COLO668 (cell line): Measurements from ENCODE around the gene ELMOD2.
A peak's percentile ranks its signal among the peaks of the same experiment; 100 is the strongest.
"Not testable (repeated sequence)": the region's sequence is repeated elsewhere in the genome, so short reads cannot be mapped to it uniquely, and the experiment has no call there.

ENCODE experiments used
- DNase-seq: peaks from one replicate; lab custom pipeline; 2025; ENCODE audit not compliant: unreplicated experiment; lab: John Stamatoyannopoulos, UW

The ELMOD2 gene, protein sequence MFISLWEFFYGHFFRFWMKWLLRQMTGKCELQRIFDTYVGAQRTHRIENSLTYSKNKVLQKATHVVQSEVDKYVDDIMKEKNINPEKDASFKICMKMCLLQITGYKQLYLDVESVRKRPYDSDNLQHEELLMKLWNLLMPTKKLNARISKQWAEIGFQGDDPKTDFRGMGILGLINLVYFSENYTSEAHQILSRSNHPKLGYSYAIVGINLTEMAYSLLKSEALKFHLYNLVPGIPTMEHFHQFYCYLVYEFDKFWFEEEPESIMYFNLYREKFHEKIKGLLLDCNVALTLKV

DNA sequence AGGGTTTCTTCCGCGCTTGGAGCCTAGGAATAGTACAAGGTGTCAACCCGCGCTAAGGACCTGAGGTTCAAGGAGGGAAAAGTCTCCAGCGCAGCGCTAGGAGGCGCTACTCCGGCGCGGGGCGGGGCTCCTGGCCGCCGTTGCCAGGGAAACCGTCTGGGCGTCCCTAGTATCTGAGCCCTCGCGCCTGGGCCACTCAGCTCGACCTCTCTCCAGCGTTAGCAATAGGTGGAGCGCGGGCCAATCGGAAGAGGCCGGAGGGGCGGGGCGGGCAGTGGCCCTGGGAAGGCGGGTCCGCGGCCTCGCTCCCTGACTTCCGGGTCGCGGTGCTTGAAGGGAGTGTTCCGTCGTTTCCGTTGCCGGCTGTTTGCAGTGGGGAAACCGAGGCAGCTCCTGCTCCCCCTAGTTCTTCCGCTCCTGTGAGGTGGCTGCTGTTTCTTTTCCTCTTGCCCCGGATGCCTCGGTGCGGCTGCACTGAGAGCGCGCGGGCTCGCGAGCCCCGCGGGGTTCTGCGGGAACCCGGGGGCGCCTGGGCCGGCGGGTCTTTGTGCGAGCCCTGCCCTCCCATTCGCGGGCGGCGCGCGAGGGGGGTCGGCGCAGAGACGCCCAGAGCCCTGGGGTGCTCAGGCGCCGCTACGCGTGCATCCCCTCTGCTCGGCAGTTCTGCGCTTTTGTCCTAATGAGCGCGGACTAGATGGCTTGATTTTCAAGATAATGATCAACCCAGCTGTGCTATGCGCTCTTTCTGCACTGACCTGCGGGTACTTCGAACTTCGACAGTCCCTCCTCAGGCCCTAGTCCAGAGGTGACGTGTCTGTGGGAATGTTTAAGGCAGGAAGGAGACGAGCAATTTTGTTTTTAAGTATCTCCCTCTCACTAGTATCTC, at the start of gene ELMOD2:
Gene ELMOD2, plus strand, starts transcription at position 312 of the 886 bp plus-strand sequence. CDS start 1,261 bp downstream, outside the sequence.
- peak; percentile 98 for DNase-seq

DNA sequence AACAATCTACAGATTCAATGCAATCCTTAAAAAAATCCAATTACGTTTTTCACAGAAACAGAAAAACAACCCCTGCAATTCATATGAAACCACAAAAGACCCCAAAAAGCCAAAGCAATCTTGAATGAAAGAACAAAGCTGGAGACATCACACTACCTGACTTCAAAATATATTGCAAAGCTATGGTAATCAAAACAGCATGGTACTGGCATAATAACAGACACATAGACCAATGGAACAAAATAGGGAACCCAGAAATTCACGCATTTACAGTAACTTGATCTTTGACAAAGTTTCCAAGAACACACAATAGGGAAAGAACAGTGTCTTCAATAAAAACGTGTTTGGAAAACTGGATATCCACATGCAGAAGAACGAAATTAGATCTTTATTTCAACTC, 40.5 kb upstream of the ELMOD2 start:
- DNase-seq, result no peak

DNA sequence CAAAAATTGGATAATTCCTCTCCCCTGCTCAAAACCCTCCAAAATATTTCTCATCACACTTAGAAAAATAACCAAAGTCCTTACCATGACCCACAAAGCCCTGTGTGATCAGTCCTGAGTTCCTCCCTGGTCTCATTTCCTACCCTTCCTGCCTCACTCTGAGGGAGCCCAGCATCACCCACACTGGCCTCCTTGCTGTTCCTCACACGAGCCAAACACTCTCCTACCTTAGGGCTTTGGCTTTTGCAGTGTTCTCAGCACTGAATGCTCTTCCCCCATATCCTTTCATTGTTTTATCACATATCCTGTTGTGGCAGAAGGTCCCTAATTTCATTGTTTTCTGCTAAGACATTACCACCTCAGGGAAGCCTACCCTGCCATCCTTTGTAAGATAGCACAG, 38.0 kb upstream of the ELMOD2 start:
- DNase-seq, result no peak

DNA sequence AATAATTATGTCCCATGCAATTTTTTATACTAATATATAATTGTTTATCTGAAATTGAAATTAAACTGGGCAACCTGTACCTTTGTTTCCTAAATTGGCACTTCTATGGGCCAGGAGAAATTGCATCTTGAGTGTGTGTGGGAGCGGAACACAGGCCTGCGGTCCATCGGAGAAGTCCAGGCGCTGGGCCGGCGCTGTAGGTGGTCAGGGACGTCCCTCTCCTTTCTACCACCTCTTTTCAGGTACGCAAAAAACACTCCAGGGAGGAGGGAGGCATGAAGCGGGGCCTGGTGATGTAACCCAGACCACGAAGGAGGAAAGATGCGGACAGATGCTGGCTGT, 26.6 kb upstream of the ELMOD2 start:
- no peak for DNase-seq

DNA sequence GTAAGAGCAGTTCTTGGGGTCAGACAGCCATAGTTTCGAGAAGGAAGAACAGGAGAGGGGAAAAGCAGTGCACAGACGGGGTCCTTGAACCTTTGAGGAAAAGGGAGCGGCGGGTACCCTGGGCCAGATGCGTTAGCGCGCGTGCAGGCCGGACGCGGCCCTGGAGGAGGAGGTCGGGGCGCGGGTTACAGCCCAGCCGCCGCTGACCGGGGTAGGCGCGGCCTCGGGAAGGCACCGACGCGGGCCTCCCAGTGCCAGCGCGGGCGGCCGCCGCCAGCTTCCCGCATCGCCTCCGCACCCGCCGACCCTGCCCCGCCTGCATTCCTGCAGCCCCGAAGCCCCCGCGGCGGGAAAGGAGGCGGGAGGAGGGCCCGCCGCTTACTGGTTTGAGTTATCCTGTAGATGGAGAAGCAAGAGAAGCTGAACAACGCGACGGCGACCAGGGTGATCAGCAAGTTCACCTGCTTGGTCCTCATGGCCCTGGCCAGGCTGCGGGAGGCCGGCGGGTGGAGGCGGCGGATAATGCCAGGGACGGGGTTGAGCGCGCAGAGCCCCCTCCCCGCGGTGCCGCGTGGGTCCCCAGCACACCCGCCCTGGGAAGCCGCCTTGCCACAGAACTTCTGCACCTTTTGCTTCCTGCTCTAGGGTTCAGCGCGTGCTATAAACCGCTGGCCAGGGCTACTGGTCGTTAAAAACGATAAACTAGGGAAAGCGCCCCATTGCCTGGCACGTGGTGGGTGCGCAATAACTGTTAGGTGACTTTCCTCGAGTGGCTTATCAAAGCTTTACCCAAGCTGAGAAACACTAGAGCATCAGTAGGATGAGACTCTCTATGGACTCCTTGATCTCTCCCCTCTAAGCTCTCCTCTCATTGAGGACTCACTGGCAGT, 26.0 kb upstream of the ELMOD2 start, which contains the start of gene MGAT4D:
Gene MGAT4D, minus strand, starts transcription at position 547 of the 890 bp plus-strand sequence. Its CDS starts 71 bp downstream, at position 476.
- DNase-seq, result no peak

DNA sequence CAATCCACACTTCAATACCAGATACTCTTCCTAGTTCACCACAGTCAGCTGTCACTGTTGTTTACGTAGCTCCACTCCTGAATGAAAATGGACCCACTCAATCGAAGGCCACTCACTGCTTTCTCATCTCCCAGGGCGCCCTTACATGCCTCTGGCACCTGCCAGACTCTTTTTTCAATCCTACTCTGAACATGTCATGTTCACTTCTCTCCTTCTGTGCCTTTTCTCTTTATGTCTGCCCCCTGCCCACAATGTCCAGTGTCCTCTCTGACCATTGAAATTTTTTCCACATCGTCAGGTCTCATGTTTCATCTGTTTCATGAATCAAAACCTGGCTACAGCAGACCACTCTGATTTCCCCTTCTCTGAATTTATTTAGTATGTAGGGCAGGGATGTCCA, 24.6 kb upstream of the ELMOD2 start:
- DNase-seq, result no peak

DNA sequence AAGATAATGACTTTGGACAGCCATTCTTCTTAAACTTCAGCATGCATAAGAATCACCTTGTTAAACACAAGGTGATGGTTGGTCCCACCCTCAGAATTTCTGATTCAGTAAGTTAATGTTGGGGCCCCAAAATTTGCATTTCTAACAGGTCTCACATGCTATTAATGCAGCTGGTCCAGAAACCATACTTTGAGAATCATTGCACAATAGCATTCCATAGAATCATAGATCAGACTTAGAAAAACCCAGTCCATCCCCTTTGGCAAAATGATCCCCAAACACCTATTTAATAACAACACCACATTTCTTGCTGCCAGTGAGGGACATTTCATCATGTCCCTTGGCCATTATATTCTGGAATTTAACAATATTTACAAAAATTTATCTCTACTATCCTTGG, 19.7 kb upstream of the ELMOD2 start:
- no peak for DNase-seq

DNA sequence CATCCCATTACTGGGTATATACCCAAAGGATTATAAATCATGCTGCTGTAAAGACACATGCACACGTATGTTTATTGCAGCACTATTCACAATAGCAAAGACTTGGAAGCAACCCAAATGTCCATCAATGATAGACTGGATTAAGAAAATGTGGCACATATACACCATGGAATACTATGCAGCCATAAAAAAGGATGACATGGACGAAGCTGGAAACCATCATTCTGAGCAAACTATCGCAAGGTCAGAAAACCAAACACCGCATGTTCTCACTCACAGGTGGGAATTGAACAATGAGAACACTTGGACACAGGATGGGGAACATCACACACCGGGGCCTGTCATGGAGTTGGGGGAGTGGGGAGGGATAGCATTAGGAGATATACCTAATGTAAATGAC, 10.2 kb upstream of the ELMOD2 start:
- not testable (repeated sequence) for DNase-seq

DNA sequence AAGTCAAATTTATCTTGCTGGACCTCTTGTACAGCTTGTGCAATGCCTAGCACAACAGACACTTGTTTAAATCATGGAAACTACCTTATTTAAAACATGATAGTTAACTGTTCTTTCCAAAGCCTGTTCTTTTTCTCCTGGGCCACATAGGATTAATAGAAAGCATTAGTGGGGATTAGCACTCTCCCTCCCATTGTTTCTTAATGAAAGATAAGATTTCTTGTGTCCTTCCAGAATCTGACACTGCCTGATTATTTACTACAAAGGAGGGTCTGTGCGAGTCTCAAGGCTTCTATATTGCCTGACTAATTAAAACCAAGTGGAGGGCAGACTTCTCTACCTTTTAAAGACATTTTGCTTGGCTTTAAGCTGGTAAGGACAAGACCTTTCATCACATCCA, 8.5 kb upstream of the ELMOD2 start:
- DNase-seq, result no peak

DNA sequence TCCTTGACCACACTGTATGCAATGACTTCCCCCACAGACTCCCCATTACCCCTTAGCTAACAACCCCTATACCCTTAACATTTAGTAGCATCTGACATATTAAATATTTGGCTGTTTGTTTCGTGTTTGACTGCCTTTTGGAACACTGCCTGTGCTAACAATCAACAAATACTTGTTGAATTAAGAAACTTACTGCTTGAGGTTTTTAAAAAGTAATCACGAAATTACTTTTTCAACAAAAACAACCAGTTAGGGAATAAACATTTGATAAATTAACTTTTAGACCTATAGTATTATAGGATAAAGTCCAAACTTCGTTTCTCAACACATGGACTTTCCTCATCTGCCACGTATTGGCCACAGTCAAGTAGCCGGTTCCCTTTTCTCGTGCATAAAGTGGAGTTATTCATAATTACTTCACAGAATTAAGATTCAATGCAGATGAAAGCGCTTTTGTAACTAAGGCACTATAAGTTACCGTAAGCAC, 555 bp upstream of the ELMOD2 start:
- no peak for DNase-seq

DNA sequence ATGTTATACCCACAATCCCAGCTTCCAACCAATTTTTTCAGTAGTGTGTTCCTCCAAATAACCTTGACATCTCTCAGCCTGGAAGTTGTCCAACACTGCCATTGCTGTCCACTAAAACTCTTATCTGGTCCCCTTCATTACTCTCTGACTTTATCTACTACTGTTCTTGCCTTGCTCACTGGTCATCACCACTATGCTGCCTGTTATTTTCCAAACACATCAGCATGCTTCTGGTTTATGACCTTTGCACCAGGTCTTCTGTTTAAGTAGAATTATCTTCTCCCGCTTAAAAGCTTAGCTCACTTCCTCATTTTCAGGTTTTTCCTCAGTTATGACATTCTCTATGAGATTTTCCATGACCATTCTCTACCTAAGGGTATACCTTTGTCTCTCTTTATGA, 5.5 kb downstream of the ELMOD2 start:
- DNase-seq, result no peak

DNA sequence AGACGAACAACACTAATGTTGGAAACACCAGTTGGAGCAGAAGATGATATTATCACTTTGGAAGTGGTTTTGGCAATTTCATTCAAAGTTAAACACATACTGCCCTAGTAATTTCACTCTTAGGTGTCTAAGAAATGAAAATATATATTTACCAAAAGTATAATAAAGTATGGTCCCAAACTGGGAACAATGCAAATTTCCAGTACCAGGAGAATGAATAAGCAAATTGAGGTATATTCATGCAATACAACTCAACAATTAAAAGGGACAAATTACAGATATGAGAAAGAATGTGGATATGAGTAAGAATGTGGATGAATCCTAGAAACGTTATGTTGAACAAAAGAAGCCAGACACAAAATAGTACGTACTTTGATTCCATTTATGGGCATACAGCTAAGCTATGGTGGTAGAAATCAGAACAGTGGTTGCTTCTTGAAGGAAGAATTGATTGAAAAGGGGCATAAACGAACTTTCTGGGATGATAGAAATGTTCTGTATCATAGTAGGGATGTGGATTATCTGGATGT, 10.0 kb downstream of the ELMOD2 start:
- no peak for DNase-seq

DNA sequence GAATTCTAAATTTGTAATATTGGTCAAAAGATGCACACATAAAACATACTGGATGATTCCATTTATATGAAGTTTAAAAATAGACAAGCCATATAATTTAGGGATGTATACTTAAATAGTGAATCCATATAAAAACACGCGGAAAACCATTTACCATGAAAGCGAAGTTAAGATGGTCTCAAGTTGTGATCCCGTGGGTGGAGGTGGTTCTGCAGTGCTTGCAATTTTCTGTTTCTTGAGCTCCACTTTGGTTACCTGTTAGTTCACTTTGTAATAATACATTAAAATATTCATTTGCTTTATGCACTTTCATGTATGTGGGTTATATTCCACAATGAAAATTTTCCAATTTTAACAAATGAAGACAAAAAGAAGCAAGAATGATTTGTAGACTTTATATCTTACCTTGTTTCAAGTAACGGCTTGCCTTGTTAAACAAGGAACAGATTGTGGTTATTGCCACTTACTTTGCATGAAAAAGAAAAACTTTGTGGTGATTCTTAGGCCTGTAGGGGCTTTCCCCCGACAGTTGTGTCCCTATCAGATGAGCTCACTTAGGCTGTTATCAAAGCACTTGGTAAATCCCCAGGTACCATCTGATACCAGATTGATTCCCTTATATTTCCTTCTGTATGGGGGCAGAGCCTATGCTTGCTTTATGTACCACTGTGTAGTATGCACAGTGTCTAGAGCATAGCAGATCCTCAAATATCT, 32.6 kb downstream of the ELMOD2 start:
- DNase-seq, result no peak

DNA sequence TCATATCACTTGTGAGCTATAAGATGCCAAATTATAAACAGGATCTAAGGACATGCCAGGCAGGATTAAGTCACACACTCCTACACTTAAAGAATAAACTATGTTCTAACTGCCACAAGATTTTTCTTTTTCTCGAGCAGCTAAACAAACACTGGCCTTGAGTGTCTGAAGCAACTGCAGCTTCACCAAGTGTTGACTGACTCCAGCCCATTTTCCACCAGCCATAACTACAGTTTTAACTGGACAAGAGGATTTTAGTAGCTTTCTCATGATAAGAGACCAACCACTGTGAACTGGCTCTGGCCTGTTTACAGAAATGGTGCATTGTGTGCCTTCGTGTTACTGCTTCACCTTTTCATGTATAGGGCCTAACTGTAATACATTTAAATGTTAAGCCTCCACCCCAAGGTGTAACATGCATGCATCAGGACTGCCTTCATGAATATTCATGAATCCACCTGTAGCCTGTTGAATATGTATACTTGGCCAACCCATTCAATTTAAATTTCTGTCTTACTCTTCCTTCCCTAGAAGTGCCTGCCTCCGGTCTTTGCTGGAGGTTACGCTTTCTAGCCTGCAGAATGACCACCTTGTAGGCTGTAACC, 34.0 kb downstream of the ELMOD2 start:
- DNase-seq, result no peak

DNA sequence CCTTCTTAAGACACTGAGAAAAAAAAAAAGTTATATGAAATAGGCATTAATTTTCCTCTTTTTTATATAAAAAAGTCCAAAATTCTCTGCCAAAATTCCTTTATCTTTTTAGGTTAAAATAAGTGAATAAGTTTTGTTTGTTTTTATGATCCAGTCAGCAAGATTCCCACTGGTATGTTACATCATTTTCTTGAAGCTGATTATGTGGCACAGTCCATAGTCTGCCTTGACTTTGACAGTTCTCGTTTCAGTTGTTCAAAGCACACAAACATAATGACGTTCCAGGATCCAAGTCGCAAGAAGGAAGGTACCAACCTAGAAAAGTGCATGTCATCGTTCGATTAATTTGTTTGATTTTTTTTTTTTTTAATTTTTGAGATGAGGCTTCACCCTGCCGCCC, 35.7 kb downstream of the ELMOD2 start:
- no peak for DNase-seq

DNA sequence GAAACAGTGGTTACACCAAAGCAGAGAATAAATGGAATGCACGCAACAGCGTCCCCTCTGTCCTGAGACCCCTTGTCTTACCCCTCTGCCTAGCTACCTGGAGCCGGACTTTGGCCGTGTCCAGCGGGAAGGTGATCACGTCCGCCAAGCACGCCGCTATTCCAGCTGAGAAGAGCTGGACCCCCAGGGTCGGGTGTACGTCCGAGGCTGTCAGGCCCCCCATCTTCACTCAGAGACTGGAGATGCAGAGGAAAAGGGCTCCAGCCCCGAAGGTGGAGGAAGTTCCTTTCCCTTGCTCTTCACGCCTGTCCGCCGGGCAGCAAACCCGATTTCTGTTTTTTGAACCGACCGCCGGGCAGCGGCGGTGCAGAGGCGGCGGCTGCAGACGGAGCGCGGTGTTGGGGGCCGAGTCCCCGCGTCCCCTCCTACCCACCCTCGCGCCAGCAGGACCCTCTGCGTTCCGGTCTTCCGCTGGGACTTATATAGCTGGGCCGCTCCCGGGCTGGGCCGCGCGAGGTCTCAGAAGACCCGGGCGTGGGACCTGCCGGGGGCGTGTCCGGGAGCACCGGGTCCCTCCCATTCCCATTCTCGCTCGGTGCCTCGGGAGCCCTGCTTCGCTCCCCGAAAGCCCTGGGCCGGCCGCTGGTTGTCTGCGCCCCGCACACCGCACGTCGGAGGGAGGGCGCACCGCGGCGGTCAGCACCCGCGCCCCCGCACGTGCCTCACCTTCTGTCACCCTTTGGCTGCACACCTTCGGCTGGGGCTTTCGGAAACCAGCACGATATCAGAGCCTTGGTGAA, 44.7 kb downstream of the ELMOD2 start, which contains the start of gene UCP1:
Gene UCP1, minus strand, starts transcription at position 455 of the 800 bp plus-strand sequence. Its CDS starts 232 bp downstream, at position 223.
- DNase-seq, result peak; percentile 36

DNA sequence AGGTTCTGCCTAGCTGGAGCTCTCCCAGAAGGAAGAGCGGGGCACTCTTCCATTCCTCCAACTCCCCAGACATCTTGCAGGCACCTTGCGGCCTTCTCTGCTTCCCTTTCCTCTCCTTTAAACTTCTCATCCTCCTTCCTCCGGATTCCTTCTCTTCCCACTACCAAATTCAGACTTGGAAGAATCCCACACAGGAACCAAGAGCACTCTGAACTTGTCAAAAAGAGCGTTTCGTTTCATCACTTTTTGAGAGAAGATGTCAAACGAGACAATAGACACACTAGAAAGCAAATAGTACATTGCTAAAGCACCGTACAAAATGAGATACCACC, 45.3 kb downstream of the ELMOD2 start:
- no peak for DNase-seq

DNA sequence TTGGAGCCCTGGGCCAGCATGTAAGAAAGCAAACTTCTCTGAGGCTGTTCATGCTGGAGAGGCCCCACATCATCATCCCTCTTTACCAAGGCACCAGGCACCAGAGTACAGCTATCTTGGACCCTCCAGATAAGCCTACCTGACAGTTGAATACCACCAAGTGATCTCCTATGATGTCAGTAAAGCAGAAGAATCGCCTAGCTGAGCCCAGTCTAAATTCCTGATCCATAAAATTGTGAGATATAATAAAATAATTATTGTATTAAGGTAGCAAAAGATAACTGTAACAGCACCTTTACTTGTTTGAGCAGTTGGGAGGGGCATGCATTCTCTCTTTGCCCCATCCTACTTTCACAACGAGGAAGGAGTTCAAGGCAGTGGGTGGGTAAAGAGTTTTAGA, 47.7 kb downstream of the ELMOD2 start:
- no peak for DNase-seq

DNA sequence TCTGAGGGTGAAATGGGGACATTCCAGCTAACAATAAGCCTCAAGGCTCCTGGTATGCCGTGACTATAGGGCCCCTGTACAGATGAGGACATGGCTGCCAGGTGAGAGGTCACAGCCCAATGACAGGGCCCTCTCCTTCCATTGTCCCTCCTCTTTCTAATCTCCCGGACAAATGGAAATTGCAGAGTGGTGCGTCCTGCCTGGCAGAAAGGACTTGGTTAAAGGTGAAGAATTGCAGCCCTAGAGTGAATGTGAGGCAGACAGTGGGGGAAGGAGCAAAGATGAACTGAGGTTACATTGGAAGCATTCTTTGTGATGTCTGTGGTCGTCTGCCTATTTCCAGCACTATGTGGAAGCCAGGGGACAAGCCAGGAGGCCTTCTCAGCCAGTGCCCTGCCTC, 51.5 kb downstream of the ELMOD2 start:
- DNase-seq, result no peak
